KMS-11 (cell line): ENCODE results near the gene GPRC5A.

Experiments
- H2AFZ ChIP-seq: fragments of 200-600 bp; sonication (generic); 2 replicates; pipeline ENCODE4 v1.6.1; 2016; ENCODE audit warnings: antibody characterized with exemption, mixed run types, low read depth
- H3K27ac ChIP-seq: fragments of 200-600 bp; sonication (generic); 2 replicates; pipeline ENCODE4 v1.6.1; 2016; ENCODE audit warnings: mild to moderate bottlenecking, mixed run types
- H3K27me3 ChIP-seq: fragments of 200-600 bp; sonication (generic); 2 replicates; pipeline ENCODE4 v1.6.1; 2017; ENCODE audit warnings: mild to moderate bottlenecking, low read depth, mixed run types, moderate library complexity; ENCODE audit not compliant: insufficient read depth
- H3K36me3 ChIP-seq: fragments of 200-600 bp; sonication (generic); 2 replicates; pipeline ENCODE4 v1.6.1; 2017; ENCODE audit warnings: mild to moderate bottlenecking, mixed run types; ENCODE audit not compliant: insufficient read depth
- H3K4me1 ChIP-seq: fragments of 200-600 bp; sonication (generic); 2 replicates; pipeline ENCODE4 v1.6.1; 2016; ENCODE audit warnings: mild to moderate bottlenecking, low read depth, mixed run types; ENCODE audit not compliant: poor library complexity, severe bottlenecking
- H3K4me2 ChIP-seq: fragments of 200-600 bp; sonication (generic); 2 replicates; pipeline ENCODE4 v1.7.0; 2016; ENCODE audit warnings: mild to moderate bottlenecking, mixed run types
- H3K4me3 ChIP-seq: fragments of 200-600 bp; sonication (generic); IDR thresholded peaks from 2 replicates; pipeline ENCODE4 v1.6.1; 2017; ENCODE audit warnings: low read depth, low read length, mixed read lengths; ENCODE audit not compliant: insufficient read depth
- H3K79me2 ChIP-seq: fragments of 200-600 bp; sonication (generic); 2 replicates; pipeline ENCODE4 v1.6.1; 2016; ENCODE audit warnings: low read depth, mixed run types; ENCODE audit not compliant: insufficient read depth
- H3K9ac ChIP-seq: fragments of 200-600 bp; sonication (generic); 2 replicates; pipeline ENCODE4 v1.6.1; 2016; ENCODE audit warnings: mild to moderate bottlenecking, mixed run types
- H4K20me1 ChIP-seq: fragments of 200-600 bp; sonication (generic); 2 replicates; pipeline ENCODE4 v1.6.1; 2016; ENCODE audit warnings: mild to moderate bottlenecking, mixed run types; ENCODE audit not compliant: insufficient read depth
- TF ChIP-seq, protein P1 (sequence below): fragments of 200-600 bp; sonication (generic); conservative IDR thresholded peaks from 2 replicates; pipeline ENCODE4 v1.6.1; 2017; ENCODE audit warnings: low read depth, mild to moderate bottlenecking, antibody characterized with exemption, low read length, moderate library complexity, mixed read lengths

The GPRC5A gene

DNA sequence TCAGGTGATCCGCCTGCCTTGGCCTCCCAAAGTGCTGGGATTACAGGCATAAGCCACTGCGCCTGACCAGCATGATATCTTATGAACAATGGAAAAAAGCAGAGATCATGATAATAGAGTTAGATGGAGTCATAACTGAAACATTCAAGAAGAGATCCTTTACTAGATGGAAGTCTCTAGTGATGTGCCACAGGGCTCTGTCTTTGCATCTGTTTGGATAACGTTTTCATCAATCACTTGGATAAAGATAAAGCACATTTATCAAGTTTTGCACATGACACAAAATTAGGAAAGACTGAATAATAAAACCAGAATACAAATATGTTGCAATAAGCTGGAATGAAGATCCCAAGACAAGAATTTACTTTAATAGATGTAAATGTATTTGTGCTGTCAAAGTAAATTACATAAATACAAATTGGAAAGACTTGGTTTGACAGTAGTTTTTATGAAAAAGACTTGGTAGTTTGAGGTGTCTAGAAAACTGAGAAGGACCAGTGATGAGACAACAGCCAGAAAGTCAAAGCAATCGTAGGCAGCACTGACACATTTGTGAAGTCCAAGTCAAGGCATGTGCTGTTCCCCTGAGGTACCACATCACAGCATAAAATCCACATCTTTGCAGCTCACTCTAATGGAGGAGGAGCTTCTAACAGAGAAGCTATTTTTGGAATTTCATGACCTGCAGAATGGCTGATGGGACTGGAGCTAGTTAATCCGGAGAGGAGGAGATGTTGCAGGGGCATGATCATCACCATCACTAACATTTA is 28.5 kb downstream of the GPRC5A start:
- H3K36me3 ChIP-seq, result no peaks in the 10 kb centered on the region
- H3K4me2 ChIP-seq, result no peak overlapping the region
- no peaks in the 10 kb centered on the region for H4K20me1 ChIP-seq
- TF ChIP-seq, protein P1, sequence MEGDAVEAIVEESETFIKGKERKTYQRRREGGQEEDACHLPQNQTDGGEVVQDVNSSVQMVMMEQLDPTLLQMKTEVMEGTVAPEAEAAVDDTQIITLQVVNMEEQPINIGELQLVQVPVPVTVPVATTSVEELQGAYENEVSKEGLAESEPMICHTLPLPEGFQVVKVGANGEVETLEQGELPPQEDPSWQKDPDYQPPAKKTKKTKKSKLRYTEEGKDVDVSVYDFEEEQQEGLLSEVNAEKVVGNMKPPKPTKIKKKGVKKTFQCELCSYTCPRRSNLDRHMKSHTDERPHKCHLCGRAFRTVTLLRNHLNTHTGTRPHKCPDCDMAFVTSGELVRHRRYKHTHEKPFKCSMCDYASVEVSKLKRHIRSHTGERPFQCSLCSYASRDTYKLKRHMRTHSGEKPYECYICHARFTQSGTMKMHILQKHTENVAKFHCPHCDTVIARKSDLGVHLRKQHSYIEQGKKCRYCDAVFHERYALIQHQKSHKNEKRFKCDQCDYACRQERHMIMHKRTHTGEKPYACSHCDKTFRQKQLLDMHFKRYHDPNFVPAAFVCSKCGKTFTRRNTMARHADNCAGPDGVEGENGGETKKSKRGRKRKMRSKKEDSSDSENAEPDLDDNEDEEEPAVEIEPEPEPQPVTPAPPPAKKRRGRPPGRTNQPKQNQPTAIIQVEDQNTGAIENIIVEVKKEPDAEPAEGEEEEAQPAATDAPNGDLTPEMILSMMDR, result no peak
- H3K79me2 ChIP-seq, result no peaks in the 10 kb centered on the region
- H3K27ac ChIP-seq, result no peak overlapping the region
- no peaks in the 10 kb centered on the region for H3K27me3 ChIP-seq
- no peak overlapping the region for H3K9ac ChIP-seq
- H2AFZ ChIP-seq, result no peak overlapping the region
- no peak overlapping the region for H3K4me3 ChIP-seq
- no peaks in the 10 kb centered on the region for H3K4me1 ChIP-seq

DNA sequence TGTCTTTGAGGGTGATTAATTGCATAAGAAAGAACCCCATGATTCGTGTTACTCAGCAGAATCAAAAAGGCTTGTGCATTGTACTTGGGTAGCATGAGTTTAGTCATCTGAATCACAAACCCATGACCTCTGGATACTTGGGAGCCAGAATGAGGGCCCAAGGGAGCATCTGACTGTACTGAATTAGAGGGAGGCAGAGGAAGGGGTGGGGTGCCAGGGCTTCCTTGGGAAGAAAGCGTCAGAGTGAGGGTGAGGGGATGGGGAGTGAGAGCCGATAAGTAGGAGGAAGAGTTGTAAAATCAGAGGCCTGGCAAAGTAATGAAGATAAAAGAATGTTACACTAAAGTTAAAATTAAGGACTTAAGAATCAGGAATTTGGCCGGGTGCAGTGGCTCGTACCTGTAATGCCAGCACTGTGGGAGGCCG is 30.8 kb downstream of the GPRC5A start:
- Histone ChIP-seq H3K79me2 (no peaks in the 10 kb centered on the region), H3K27me3 (no peaks in the 10 kb centered on the region), H3K36me3 (no peaks in the 10 kb centered on the region), H3K4me1 (no peaks in the 10 kb centered on the region), H3K4me3 (no peak overlapping the region), H3K27ac (no peak overlapping the region), H4K20me1 (no peaks in the 10 kb centered on the region), H2AFZ (no peak overlapping the region), H3K4me2 (no peak overlapping the region), H3K9ac (no peak overlapping the region)
- TF ChIP-seq, protein P1, result no peak

DNA sequence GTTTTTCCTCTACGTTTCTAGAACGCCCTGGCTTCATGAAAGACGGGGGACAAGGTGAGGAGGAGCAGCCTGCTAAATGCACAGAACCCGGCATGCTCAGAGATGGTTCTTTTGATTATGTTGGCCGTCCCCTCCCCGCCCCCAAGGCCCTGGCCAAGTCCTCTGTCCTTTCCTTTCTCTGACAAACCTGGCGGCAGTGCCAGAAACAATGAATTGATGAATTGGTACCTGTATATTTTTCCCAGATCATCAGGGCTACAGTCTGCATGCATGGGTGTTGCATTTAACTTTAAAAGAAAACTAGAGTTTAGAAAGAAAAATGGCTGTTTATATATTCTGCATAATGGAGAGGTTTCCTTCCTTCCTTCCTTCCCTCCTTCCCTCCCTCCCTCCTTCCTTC is 31.6 kb downstream of the GPRC5A start:
- no peak overlapping the region for H3K9ac ChIP-seq
- no peaks in the 10 kb centered on the region for H3K4me1 ChIP-seq
- no peak overlapping the region for H3K4me2 ChIP-seq
- no peaks in the 10 kb centered on the region for H3K36me3 ChIP-seq
- no peaks in the 10 kb centered on the region for H3K79me2 ChIP-seq
- TF ChIP-seq, protein P1, result no peak
- no peak overlapping the region for H3K27ac ChIP-seq
- no peak overlapping the region for H2AFZ ChIP-seq
- no peak overlapping the region for H3K4me3 ChIP-seq
- no peaks in the 10 kb centered on the region for H3K27me3 ChIP-seq
- H4K20me1 ChIP-seq, result no peaks in the 10 kb centered on the region

DNA sequence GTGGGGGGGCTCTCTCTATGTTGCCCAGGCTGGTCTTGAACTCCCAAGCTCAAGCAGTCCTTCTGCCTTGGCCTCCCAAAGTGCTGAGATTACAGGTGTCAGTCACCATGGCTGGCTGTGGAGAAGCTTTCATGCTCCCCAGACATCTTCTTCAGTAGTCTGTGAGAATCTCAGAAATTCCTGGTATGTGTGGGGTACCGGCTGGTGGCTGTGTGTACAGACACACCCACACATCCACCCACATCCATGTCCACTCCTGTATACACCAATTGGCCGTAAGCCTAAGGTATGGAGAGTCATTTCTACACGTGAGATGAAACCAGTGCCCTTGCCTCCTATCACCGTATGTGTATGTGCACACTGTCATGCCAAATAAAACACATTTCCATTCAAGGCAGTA is 32.8 kb downstream of the GPRC5A start:
- no peak overlapping the region for H3K4me2 ChIP-seq
- TF ChIP-seq, protein P1, result no peak
- no peak overlapping the region for H3K27ac ChIP-seq

More for the DNA sequence above, 32.8 kb downstream of the GPRC5A start:
- H3K9ac ChIP-seq, result no peak overlapping the region
- H3K36me3 ChIP-seq, result no peaks in the 10 kb centered on the region
- H3K27me3 ChIP-seq, result no peaks in the 10 kb centered on the region
- no peak overlapping the region for H2AFZ ChIP-seq
- no peaks in the 10 kb centered on the region for H4K20me1 ChIP-seq
- H3K4me3 ChIP-seq, result no peak overlapping the region
- H3K79me2 ChIP-seq, result no peaks in the 10 kb centered on the region
- no peaks in the 10 kb centered on the region for H3K4me1 ChIP-seq
